Measurements from ENCODE around the gene EVI2A.
"Not testable (repeated sequence)": the region's sequence is repeated elsewhere in the genome, so short reads cannot be mapped to it uniquely, and the experiment has no call there.

Gene EVI2A, protein sequence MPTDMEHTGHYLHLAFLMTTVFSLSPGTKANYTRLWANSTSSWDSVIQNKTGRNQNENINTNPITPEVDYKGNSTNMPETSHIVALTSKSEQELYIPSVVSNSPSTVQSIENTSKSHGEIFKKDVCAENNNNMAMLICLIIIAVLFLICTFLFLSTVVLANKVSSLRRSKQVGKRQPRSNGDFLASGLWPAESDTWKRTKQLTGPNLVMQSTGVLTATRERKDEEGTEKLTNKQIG

DNA sequence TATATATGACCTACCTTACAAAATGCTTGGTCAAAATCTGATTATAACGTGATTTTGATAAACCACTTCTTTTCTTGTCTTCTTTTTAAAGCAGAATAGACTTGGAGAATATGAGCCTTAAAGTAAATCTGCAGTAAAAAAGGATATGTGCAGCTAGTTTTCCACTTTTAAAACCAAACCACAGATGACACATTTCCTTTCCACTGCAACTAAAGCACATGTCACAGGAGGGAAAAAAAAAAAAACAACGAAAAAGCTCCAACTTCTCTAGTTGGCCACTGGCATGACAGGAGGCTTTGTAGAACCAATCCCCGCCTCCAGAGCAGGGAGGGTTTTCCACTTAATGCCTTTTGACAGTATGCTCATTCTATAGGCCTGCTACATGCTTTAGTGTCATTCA lies at the start of gene EVI2A:
TSS of gene EVI2A (minus strand) at position 142 of the 400 bp plus-strand sequence. CDS start 2,609 bp downstream, outside the sequence.
- DNase-seq (ENCODE audit: low read depth): peak; percentile 95

GRCh38 chr17:31369266-31369665 lies 47.8 kb upstream of the EVI2A start:
- DNase-seq (ENCODE audit: low read depth): no peak

DNA sequence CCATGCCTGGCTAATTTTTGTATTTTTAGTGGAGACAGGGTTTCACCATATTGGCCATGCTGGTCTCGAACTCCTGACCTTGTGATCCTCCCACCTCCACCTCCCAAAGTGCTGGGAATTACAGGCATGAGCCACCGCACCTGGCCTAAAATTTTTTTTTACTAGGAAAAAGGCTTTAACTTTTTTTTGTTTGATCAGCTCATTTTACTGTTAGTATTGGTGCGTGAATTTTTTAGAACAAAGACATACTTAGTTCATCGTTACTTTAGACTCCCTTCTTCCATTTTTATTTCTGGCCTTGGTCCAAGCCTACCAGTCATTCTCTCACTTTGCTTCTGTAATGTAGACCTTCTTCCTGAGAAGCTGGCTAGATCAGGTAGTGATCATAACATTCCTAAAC lies 44.7 kb upstream of the EVI2A start:
- no peak for DNase-seq (ENCODE audit: low read depth)

DNA sequence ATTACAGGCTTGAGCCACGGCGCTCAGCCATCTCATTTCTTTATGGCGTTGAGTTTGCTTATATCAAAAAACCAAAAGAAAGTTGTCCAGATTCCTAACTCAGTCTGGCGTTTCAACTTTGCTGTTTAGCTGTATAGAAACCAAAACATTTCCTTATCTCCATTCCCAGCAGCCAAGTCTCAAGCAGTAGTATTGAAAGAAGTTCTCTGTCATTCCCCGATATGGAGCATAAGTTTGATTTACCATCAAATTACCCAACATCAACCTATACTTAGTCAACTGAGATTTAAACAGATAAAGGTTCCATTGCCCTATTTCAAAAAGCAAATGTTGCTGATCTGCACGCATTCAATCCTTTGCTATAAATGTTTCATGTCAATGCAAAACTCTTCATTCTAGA lies 42.6 kb upstream of the EVI2A start:
- no peak for DNase-seq (ENCODE audit: low read depth)

DNA sequence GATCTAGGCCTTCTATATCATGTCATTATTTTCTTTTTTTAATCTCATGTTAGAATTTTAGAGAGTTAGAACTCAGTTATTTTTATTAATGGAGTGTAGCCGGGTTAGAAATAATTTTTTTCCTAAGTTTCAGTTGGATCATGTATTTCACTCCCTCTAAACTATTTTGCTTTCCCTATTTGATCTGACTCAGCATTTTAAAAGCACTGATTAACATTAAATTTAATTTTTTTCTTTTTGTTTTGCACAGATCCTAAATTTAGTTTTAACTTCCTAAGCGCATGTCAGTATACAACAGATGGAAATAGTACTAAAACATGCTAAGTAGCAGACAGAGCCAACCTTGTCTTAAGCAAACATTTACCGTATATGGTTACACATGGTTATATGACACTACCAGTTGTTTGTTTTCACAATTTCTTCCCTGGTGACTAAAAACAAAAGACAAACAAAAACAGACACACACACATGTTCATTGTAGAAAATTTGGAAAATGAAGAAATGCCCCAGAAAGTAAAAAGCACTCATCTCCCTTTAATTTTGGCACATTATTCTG lies 36.5 kb upstream of the EVI2A start:
- DNase-seq (ENCODE audit: low read depth): no peak

GRCh38 chr17:31357091-31357490 lies 35.7 kb upstream of the EVI2A start:
- DNase-seq (ENCODE audit: low read depth): no peak

DNA sequence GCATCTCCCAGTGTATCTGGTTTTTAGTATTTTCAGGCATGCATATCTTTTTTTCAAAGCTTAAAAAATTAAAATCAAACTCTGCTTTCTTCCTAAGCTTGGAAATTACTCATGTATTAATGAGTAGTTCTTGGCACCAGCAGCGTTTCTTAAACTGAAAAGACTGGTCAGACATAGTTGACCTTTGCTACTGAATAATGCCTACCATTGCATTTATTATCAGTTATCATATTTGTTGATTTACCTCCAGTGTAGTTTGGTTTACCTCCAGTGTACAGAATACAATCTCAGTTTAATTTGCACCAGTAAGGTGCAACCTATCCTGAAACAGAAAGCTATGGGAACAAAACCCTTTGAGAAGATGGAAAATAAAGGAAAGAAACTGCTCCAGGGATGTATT lies 34.5 kb upstream of the EVI2A start:
- no peak for DNase-seq (ENCODE audit: low read depth)

DNA sequence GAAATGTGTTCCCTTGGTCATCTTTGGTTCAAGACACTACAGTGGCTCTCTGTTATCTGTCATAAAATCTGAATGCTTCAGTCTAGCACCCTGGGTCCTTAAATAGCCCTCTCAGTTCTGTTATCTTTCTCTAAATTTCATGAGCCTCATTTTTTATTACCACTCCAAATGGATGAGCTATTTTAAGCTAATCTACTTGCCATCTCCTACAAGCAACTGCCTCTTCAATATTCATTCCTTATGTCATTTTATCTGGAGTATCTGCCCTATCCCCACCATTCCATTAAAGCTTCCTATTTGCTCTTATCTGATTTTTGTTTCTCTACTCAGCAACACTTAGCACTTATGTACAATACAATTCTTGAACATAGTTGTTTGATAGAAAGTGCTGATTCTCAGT lies 28.0 kb upstream of the EVI2A start:
- DNase-seq (ENCODE audit: low read depth): no peak

- not testable (repeated sequence) for DNase-seq (ENCODE audit: low read depth)
Measured at GRCh38 chr17:31345191-31345747, 23.8 kb upstream of the EVI2A start.

GRCh38 chr17:31339906-31340661 lies 18.7 kb upstream of the EVI2A start:
- DNase-seq (ENCODE audit: low read depth): peak; percentile 50

DNA sequence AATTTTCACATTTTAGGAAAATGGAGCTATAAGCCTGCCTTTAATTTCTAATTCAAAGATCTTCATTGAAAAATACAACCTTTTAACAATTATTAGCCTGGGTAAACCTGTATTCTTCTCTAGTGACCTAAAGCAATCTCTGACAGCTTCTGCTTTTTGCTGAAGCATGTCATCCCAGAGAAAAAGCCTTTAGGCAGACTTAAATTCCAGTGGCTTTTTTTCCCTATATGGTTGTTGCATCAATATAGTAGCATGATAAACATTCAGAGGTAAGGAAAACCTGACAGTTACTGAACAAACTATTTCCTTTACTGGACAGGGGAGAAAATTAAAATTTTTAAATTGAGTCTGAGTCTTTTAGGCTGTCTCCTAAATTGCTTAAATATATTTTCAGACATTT lies 7.8 kb upstream of the EVI2A start:
- peak; percentile 75 for DNase-seq (ENCODE audit: low read depth)

DNA sequence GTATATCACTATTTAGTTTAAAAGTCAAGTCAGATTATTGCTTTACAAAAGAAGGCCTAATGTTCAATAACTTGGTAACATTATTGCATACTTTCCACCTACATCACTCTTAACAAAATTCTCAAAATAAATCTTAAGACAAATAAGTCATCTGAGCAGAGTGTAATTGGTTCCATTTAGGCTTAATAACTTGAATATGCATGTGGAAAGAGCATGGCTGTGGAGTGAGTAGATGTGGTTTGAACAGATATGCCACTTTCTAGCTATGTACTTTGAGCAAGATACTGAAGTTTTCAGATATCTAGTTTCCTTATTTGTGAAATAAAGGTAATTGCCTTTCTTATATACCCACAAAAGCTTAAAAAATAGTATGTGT lies 6.7 kb upstream of the EVI2A start:
- peak; percentile 59 for DNase-seq (ENCODE audit: low read depth)

DNA sequence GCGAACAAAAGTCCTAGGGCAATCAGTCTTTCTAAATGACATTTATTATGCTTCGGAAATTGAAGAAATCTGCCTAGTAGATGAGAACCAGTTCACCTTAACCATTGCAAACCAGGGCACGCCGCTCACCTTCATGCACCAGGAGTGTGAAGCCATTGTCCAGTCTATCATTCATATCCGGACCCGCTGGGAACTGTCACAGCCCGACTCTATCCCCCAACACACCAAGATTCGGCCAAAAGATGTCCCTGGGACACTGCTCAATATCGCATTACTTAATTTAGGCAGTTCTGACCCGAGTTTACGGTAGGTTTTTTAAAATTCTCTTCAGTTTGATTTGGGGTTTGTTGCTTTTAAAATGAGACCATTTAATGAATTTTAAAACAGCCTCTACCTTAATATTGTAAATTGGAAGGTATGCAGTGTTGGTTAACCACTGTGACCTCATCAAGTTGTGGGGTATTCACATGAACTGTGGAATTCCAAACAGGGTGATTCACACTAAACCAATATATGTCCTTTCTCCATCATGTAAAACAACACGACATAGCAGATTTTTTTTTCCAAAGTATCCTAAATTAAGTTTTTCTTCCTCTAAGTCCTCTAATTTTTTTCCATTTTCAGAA lies 6.2 kb upstream of the EVI2A start:
- DNase-seq (ENCODE audit: low read depth): peak; percentile 96

- DNase-seq (ENCODE audit: low read depth): no peak
Measured at GRCh38 chr17:31323551-31323950, 2.1 kb upstream of the EVI2A start.

DNA sequence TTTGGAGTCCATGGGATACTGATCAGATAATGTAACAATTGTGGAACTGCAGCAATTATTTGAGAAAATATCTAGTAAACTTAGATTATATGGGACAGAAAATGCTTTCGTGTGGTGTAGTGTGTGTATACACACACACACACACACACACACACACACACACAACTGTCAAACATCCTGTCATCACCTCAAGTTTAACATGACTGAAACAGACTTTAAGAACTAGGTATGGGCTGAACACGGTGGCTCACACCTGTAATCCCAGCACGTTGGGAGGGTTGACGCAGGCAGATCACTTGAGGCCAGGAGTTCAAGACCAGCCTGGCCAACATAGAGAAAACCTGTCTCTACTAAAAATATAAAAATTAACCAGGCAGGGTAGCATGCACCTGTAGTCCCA lies 544 bp upstream of the EVI2A start:
- no peak for DNase-seq (ENCODE audit: low read depth)

DNA sequence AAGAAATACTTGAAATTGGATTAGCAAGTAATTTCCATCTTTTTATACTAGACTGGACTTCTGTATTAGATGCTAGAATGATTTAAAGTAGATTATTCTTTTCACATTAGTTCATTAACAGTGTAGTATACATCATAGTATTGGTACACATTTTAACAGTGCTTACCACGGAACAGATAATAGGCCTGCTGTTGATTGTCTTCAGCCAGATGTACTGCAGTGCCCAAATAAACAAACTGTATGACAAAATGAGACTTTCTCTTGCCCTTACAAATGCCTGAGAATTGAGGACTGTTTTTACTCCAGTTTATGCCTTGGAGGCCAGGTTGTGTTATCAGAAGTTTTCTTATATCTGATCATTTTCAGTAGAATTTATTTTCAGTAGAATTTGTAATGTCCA lies 631 bp downstream of the EVI2A start:
- DNase-seq (ENCODE audit: low read depth): peak; percentile 52

DNA sequence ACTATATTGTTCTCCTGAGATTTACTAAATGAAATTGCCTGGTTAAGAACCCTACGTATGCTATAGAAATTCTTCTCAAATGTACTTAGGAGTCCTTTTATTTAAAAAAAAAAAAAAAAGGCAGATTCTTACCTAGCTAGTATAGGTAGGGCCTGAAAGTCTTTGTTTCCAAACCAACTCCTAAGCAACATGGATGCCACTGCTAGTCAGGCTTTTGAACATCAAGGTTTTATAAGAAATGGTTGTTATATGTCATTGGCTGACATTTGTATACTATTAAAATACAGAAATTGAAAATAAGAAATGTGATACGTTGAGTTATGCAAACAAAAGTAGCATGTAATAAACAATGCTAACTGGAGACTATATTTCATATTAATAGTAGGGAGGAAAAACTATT lies 1.2 kb downstream of the EVI2A start:
- DNase-seq (ENCODE audit: low read depth): peak; percentile 12

DNA sequence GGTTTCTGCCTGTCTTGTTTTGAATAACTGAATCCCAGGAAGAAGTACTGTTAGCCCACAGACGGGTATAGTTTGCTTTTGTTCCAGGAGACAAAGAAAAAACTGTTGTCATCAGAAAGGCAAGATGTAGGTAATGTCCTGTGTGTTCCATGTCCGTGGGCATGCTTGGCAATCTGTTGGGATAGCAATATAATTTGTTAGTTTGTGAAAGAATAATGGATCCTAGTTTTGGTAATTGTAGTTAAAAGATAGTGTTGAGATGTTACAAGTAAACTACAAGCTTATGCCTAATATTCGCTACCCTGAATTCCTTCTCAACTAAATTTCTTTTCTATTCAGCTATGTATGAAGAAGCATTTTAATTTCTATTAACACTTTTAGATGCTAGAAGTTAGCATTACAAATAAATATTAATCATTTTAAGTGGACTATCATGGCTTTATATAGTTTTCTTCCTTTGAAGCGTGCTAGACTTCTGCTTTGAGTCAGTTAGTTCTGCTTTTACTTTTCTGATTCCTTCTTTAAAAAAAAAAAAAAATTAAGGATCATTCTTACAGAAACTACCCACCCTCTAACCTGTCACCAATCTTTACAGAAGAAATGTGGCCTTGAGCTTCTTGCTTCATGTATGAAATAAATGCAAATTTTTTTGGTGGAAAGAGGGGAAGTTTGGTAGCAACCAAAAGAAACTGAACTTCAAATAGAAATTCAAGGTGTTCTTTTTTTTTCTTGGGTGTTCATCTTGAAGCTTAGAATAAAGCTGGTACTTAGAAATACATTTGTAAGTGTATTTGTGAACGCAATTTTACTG lies 2.4 kb downstream of the EVI2A start:
- no peak for DNase-seq (ENCODE audit: low read depth)

GRCh38 chr17:31318298-31318801 lies 3.1 kb downstream of the EVI2A start:
- peak; percentile 14 for DNase-seq (ENCODE audit: low read depth)

GRCh38 chr17:31314782-31315100 lies 6.7 kb downstream of the EVI2A start:
- no peak for DNase-seq (ENCODE audit: low read depth)

DNA sequence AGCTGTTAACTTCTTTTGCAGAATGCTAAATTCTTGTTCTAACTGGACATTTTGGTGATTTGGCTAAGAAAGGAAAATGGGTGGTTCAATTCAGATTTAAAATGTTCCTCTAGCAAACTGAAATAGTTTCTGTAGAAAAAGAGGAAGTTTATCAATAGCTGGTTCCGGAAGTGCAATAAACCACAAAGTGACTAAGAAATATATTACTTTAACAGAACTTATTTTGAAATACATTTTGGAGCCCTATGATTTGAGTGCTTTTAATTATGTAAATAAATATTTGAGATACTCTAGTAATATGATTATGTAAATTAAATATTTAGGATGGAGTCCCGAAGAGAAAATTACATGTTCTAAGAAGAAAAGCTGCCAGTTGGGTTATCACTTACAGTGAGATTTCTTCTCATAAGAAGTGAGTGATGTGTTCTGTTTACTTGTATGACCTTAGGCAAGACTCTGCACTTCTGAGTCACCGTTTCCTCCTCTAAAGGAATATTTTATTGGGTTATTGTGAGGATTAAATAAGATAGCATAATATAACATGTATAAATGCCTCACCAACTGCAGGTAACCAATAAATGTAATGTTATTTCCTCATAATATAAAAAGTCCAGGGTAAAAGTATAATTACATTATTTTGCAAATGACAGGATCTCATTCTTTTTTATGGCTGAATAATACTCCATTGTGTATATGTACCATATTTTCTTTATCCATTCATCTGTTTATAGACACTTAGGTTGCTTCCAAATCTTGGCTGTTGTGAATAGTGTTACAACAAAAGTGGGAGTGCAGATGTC lies 7.2 kb downstream of the EVI2A start, which contains the start of gene EVI2B:
TSS of gene EVI2B (minus strand) at position 73 of the 800 bp plus-strand sequence. CDS start 8,445 bp downstream, outside the sequence.
- DNase-seq (ENCODE audit: low read depth): peak; percentile 93

Data from ELR (cell line).